Measurements from ENCODE around the gene HCRTR1. TPM values are rescaled to one million over a fixed set of nuclear protein-coding genes. Genes with fewer than 3 reads are reported as not detected.

HCRTR1 gene
- total RNA-seq, 1 experiment from 2014 or later = not detected

- no peak for DNase-seq (ENCODE audit: low read depth, low spot score)
- in situ Hi-C loops (cut with HindIII; ENCODE audit: low pct_unique_long_range_greater_than_20kb, low sequenced_read_pairs) = no loop called here
Observed at GRCh38 chr1:31592132-31592531, 25.4 kb upstream of the HCRTR1 start.

GRCh38 chr1:31593136-31593665 lies 24.3 kb upstream of the HCRTR1 start:
- DNase-seq (ENCODE audit: low read depth, low spot score) = no peak
- in situ Hi-C loops (cut with HindIII; ENCODE audit: low pct_unique_long_range_greater_than_20kb, low sequenced_read_pairs) = no loop called here

- in situ Hi-C loops (cut with HindIII; ENCODE audit: low pct_unique_long_range_greater_than_20kb, low sequenced_read_pairs) = no loop called here
- DNase-seq (ENCODE audit: low read depth, low spot score) = peak; percentile 79
Observed at GRCh38 chr1:31593770-31594632, 23.5 kb upstream of the HCRTR1 start.

GRCh38 chr1:31595836-31596736 lies 21.4 kb upstream of the HCRTR1 start:
- DNase-seq (ENCODE audit: low read depth, low spot score) = no peak
- in situ Hi-C loops (cut with HindIII; ENCODE audit: low pct_unique_long_range_greater_than_20kb, low sequenced_read_pairs) = no loop called here

GRCh38 chr1:31596737-31597097 lies 20.8 kb upstream of the HCRTR1 start:
- no peak for DNase-seq (ENCODE audit: low read depth, low spot score)
- in situ Hi-C loops (cut with HindIII; ENCODE audit: low pct_unique_long_range_greater_than_20kb, low sequenced_read_pairs) = no loop called here

GRCh38 chr1:31598980-31599379 lies 18.5 kb upstream of the HCRTR1 start:
- in situ Hi-C loops (cut with HindIII; ENCODE audit: low pct_unique_long_range_greater_than_20kb, low sequenced_read_pairs) = no loop called here
- no peak for DNase-seq (ENCODE audit: low read depth, low spot score)

GRCh38 chr1:31600641-31601040 lies 16.8 kb upstream of the HCRTR1 start:
- in situ Hi-C loops (cut with HindIII; ENCODE audit: low pct_unique_long_range_greater_than_20kb, low sequenced_read_pairs) = no loop called here
- DNase-seq (ENCODE audit: low read depth, low spot score) = no peak

- in situ Hi-C loops (cut with HindIII; ENCODE audit: low pct_unique_long_range_greater_than_20kb, low sequenced_read_pairs) = no loop called here
Observed at GRCh38 chr1:31602081-31602480, 15.4 kb upstream of the HCRTR1 start.

GRCh38 chr1:31605908-31606427 lies 11.5 kb upstream of the HCRTR1 start:
- in situ Hi-C loops (cut with HindIII; ENCODE audit: low pct_unique_long_range_greater_than_20kb, low sequenced_read_pairs) = no loop called here
- no peak for DNase-seq (ENCODE audit: low read depth, low spot score)

More at GRCh38 chr1:31602081-31602480, 15.4 kb upstream of the HCRTR1 start:
- DNase-seq (ENCODE audit: low read depth, low spot score) = no peak

- DNase-seq (ENCODE audit: low read depth, low spot score) = no peak
Observed at GRCh38 chr1:31607360-31607759, 10.1 kb upstream of the HCRTR1 start.

GRCh38 chr1:31609514-31610118 lies 7.9 kb upstream of the HCRTR1 start:
- DNase-seq (ENCODE audit: low read depth, low spot score) = no peak
- in situ Hi-C loops (cut with HindIII; ENCODE audit: low pct_unique_long_range_greater_than_20kb, low sequenced_read_pairs) = no loop called here

More at GRCh38 chr1:31607360-31607759, 10.1 kb upstream of the HCRTR1 start:
- in situ Hi-C loops (cut with HindIII; ENCODE audit: low pct_unique_long_range_greater_than_20kb, low sequenced_read_pairs) = no loop called here

- no peak for DNase-seq (ENCODE audit: low read depth, low spot score)
- in situ Hi-C loops (cut with HindIII; ENCODE audit: low pct_unique_long_range_greater_than_20kb, low sequenced_read_pairs) = no loop called here
Observed at GRCh38 chr1:31614414-31615005, 3.0 kb upstream of the HCRTR1 start.

- in situ Hi-C loops (cut with HindIII; ENCODE audit: low pct_unique_long_range_greater_than_20kb, low sequenced_read_pairs) = no loop called here
- no peak for DNase-seq (ENCODE audit: low read depth, low spot score)
Observed at GRCh38 chr1:31615414-31615813, 2.1 kb upstream of the HCRTR1 start.

- in situ Hi-C loops (cut with HindIII; ENCODE audit: low pct_unique_long_range_greater_than_20kb, low sequenced_read_pairs) = no loop called here
- no peak for DNase-seq (ENCODE audit: low read depth, low spot score)
Observed at GRCh38 chr1:31615939-31616338, 1.6 kb upstream of the HCRTR1 start.

- DNase-seq (ENCODE audit: low read depth, low spot score) = peak; percentile 44
- in situ Hi-C loops (cut with HindIII; ENCODE audit: low pct_unique_long_range_greater_than_20kb, low sequenced_read_pairs) = no loop called here
Observed at GRCh38 chr1:31617916-31618746, 642 bp downstream of the HCRTR1 start.

- in situ Hi-C loops (cut with HindIII; ENCODE audit: low pct_unique_long_range_greater_than_20kb, low sequenced_read_pairs) = no loop called here
Observed at GRCh38 chr1:31618916-31619846, 1.7 kb downstream of the HCRTR1 start.

More at GRCh38 chr1:31618916-31619846, 1.7 kb downstream of the HCRTR1 start:
- no peak for DNase-seq (ENCODE audit: low read depth, low spot score)
